TTC549 (cell line): ENCODE data around the gene ARHGAP15.

Source experiments
- FAIRE-seq: peaks from 2 replicates; lab custom pipeline; 2012; peaks lifted over from hg19 to GRCh38; lab: Jason Lieb, UNC

ARHGAP15 gene

DNA sequence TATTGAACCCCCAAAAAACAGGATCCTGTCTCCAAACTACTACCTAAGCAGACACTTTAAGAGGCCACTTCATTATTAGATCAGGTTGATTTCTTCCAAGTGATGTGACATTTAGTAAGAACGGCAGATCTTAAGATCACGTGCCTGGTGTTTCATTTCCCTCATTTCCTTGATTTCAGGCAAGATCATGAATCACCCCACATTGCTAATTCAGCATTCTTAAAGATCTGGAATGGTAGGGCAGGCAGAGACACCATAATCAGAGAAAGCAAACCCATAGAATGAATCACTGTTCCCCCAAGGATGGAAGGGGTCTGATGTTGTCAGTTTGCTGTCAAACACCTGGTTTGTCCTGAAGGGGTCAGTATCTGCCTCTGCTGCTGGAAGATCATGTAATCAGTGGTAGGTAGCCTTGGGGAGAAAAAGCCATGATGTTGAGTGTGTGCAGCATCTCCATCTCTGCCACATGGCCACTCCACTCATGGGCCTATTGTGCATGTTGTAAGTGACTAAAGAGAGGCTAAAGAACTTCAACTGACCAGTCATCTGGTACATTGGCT lies 133.9 kb downstream of the ARHGAP15 start:
- peak; percentile 45 for FAIRE-seq

DNA sequence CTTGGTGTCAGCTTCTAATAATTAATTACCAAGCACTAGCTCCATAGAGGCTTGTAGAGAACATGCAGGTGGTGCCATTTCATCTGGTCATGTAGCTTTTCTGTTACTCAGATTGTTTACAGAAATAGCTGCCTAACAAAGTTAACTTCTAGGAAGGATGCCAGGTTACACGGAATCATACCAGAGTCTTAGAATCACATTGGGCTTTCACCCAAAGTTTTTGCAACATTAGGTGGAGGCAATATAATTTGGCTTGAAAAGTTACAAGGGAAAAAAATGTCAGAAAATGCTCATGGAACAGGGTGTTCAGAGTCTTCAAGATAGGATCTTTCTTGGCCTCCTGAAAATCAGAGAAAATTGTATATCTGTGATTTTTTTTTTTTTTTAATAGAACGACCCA lies 135.6 kb downstream of the ARHGAP15 start:
- no peak for FAIRE-seq

DNA sequence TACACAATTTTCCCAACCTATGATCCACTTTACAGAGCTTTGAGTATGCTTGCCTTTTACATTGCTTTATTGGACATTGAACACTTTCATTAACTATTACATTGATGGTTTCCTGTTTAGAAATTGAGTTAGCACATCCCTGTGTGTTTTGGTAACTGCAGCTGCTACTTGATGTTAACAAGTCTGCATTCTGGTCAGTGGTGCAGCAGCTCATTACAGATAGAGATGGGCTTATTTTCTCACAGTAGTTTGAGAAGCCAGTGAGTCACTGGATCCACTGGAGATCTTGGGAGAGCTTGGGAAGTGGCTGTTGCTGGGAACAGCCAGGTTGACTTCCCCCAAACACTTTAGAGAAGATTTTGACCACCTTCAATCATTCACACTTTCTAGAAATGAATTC lies 150.5 kb downstream of the ARHGAP15 start:
- no peak for FAIRE-seq

DNA sequence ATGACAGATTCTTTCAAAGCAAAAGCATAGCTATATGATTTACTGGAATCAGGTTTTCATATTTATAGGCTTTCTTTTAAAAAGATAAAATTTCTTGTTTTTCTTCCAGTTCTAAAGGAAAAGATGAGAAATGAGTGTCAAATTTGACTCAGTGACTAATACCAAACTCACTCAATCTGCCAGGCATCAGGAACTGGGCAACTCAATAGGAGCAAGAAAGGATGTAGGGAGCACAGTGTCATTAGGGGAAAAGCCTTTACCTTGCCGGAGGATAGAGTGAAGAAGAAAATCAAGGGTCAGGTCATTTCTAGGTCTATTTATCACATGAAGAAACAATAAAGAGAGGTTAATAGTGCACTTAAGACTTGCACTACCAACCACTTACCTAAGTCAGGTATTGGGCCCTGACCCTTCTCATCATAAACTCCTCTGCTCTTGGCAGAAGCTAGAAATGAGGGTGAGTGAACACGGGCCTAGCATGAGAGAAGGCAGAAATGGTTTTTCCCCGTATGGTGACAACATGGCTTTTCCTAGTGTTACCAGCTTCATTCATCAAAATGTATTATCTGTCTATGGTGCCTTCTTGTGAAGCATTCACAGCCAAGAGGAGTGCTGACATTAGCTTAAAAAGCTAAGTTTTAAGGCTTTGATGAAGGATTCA lies 151.0 kb downstream of the ARHGAP15 start:
- no peak for FAIRE-seq

DNA sequence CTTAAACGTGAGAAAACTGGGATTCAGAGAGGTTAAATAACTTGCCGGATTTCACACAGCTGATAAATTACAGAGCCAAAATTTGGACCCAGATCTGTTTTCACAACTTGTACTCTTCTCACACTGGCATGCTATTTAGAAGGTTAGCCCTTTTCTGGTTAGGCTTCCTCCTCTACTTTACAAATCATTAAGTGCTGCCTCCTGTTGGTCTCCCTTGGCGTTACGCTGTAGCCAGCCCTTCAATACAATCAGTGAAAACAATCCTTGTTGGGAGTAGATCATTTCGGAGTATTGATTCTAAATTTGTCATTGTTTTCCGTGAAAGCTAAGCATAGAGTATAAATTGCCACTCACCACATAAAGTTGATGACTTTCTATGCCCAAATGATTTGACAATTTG lies 153.5 kb downstream of the ARHGAP15 start:
- FAIRE-seq = no peak

DNA sequence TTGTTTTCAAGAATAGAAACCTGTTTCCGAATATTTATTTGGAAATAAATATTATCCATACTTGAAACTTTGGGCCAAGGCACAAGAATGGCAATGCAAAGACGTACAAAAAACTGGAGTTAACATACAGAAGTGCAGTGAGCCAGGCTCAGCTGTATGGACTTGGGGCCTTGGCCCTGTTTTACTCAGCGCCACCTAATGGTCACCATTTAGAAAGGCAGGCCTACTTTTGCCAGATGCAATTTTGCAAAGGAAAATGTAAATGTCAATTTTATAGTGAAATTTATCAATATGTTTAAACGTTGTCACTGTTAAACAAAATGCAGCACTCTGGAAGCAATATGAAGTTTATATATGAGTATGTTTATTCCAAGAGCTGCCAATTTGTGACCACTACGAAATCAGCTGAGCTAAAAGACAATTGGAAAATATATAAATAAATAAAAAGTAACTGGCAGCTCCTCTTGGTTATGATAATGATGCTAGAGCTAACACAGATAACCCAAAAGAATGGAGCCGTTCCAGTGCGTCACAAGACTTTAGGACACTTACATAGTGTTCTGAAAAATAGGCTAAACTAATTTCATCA lies 155.0 kb downstream of the ARHGAP15 start:
- peak; percentile 93 for FAIRE-seq

DNA sequence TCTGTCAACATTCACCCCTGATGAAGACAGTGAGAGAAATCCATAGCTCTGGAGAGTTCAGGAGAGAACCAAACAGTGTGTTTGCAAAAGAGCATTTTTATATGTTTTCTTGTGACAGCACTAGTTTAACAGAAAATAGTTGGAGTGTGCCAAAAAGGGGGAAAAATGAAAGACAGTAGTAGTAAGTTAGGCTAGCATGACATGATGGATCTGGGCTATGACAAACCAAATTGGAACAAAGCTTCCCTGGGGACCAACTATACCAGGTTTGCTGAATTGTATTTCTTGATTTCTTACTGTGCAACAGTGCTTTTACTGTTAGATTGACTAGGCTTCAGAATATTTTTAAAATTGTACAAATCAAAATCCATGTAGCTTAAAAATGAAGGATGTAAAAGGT lies 159.8 kb downstream of the ARHGAP15 start:
- FAIRE-seq = no peak

DNA sequence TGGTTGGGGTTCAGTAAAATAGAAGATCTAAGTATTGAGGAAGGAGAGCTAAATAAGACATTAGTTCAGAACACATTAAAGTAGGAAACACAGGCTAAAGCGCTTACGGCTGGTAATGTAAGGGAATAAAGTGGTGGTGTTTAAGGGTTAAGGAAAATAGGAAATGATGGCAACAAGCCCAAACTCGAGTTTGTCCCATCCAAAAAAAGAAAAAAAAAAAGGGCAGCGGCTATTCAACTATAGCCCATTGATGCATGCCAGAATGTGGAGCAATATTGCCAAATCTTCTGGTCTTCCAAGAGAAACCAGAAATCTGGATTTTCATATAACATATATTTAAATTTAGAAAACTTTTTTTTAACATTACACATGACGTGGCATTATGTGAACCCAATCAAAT lies 161.0 kb downstream of the ARHGAP15 start:
- FAIRE-seq = no peak

DNA sequence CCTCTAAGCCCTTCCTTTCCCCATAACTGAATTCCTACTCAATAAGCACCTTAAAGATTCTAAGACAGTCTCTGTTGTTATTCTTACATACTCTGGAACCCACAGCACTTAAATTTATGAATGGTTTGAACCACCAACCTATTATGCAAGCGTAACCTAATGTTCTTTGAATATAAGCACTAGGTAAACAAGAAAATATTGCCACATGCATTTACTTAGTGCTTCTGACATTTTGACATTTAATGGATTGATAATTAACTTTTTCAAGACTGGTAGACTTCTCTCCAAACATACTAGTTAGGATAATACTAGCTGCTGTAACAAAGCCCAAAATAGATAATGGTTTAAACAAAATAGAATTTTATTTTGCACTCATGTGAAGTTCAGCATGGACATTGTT lies 164.8 kb downstream of the ARHGAP15 start:
- no peak for FAIRE-seq

DNA sequence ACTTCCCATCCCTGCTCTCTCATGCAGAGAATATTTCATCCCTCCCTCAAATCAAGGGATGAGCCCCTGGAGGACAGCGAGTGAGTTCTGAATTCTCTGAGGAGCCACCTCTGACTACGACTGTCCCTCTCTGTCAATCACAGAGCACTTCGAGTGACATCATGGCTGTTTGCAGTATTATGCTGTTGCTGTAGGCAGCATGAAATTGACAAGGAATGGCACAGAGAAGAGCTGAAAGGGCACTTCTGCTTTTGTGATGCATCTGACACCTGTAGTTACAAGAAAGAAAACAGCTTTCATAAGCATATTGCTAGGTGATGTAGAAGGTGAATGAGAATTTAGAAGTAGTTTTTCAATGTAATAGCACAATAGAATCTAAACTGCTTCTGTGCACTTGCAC lies 166.9 kb downstream of the ARHGAP15 start:
- no peak for FAIRE-seq

DNA sequence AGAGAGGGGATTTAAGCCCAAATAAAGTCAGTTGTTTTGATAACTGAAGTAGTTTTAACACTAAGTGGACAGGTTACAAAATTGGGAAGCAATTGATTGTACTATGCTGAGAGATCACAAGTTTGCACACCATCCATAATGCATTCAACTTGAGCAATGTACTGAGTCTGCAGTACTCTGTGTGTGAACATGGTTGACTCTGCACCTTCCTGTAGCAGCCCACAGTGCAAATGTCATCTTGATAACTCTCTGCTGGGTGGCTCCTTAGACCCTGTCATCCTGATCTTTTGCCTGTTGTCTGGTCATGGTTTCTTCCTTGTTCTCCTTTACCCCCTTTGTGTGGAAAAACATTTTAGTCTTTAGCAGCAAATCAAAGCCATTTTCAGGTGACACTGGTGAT lies 168.0 kb downstream of the ARHGAP15 start:
- FAIRE-seq = no peak

DNA sequence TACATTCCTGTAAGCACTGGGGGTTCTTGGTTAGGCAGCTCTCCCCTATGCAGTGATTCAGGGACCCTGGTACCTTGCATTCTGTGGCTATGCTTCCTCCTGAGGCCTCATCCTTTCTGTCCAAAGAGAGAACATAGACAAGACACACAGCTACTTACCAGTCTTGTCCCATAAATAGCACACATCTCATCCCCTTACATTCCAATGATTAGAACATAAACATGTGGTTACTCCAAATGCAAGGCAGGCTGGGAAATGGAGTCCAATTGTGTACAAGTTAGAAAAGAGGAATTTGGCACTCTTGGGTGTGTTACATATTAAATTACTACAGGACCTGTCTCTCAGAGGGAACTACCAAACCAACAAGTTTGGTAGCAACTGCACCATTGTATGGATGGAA lies 171.3 kb downstream of the ARHGAP15 start:
- no peak for FAIRE-seq

DNA sequence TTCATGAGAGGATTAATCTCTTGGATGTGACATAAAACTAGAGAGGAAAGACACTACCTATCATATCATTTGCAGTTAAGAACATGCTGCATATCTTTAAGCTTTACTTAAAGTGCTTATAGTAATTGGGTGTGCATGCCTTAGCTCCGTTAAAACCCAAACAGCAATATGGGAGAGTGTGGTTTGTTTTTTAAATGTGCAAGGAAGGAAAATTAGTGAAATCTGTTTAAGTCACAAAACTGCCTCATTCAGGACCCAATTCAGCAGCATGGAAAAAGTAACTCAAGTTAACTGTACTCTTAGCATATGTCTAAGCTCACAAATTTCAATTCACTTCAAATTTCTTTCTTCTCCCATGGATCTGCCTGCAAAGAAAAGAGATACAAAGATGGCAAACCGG lies 182.2 kb downstream of the ARHGAP15 start:
- no peak for FAIRE-seq

DNA sequence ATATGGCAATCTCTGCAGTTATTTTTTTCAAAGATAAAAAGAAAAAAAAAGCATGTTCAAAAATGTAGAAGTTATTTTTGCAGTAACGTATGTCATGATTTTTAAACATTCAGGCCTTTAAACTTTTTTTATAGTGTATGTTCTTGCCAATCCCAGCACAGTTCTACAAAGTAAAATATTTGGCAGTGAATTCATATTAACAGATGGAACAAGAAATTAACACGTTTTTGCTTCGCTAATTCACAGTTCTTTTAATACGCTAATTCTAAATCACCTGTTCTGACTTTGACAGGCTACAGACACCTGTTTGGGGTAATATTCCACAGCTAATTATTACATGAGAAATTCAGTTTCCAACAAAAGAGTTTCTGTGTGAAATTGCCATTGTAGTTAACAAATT lies 183.2 kb downstream of the ARHGAP15 start:
- FAIRE-seq = no peak

DNA sequence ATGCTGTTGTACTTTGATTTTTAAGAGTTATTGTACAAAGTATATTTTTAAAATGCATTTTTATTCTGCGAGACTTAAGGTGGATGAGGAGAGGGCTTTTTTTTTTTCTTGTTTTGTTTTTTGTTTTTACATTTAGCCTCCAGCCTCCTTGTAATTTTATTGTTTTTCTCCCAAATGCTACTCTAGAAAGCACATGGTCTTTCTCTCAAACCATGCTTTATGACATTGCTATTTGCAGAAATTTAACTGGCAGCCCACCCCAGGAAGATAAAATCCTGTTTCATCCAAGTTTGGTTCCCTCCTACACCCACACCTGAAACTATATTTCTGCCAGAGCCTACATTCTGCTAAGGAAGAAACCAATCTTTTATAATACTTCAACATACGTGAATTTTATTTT lies 184.6 kb downstream of the ARHGAP15 start:
- FAIRE-seq = no peak

DNA sequence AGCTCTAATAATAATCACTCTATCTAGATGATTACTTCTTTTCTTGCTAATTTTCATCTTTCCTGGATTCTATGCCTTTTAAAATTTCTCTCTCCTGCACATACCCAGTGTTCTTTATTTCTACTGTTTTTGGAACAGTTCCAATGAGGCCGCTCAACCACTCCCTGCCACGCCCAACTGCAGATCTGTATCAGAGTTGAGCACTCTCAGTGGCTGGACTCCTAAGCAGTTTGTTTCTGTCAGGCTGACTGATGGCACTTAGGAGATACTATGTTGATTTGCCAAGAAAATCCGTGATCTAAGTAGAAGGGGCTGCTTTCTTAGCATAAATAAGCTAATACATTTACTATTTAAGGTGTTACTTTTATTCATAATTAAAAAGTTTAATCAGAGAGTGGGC lies 192.8 kb downstream of the ARHGAP15 start:
- no peak for FAIRE-seq

DNA sequence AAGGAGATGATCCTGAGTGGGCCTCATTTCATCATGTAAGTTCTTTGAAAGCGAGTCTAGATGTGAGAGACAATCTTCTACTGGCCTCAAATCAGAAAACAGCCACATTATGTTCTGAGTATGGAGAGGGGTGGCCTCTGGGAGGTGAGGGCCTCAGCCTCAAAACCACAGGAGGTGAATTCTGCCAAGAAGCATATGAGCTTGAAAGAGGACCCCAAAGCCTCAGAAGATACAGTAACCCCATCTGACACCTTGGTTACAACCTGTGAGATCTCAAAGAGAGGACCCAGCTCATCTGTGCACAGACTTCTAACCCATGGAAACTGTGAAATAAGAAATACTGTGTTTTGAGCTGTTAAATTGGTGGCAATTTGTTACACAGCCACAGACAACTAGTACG lies 200.1 kb downstream of the ARHGAP15 start:
- FAIRE-seq = no peak

DNA sequence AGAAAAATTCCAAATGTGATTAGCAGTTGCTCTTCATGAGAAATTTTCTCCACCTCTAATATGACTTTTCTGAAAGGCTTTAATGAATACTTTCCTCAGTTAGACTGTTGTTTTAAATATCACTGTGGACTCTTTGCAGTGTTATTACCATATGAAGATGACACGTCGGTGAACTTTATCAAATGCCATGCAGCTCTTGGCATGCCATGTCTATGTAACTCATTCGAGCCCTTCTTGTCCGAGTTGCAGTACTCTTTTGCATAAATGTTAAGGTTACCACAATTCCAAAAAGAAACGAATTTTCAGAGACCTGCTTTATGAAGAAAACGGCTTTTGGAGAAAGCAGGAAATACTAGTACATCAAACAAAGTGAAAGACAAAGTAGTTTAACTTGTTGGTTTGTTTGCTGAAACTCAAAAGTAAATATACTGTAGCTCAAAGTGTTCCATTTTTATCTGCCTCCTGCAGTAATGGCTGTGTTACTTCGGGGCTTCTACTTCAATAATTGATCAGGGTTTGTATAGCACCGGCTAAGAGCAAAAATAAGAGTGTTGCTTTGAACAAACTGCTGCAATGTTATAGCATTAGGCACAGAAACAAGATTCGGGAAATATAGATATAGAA lies 204.1 kb downstream of the ARHGAP15 start:
- FAIRE-seq = no peak

DNA sequence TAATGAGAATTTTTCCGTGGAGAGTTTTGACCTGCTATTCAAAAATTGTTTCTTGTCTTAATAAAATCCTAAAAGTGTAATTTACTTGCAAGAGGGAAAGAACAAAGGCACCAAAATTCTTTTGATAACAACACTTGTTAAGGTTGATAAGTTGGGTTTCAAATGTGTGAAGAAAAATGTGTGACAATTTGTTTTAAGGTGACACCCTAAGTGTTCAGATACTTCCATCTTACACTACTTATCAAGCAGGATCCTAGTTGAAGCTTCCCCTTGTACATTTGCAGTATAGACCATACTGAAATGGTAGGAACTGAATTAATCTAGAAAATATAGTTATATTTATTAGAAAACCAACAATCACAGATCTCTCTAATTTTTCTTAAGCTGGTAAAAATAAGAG lies 204.6 kb downstream of the ARHGAP15 start:
- FAIRE-seq = peak; percentile 78

DNA sequence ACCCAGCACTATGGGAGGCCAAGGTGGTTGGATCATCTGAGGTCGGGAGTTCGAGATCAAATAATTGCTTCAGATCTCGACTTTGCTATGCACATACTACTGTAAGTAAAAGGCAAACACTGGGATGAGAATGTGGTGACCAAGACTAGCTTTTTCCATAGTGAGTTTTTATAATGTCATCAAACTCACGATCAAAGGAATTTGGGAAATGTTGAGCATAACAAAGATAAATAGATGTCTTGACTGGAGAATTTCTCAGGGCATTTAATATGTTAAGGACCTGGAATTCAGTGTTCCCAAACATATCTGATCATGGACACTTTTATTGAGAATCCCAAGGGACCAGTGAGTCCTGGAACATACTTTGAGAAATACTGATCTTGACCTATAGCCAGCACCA lies 205.6 kb downstream of the ARHGAP15 start:
- FAIRE-seq = peak; percentile 92

DNA sequence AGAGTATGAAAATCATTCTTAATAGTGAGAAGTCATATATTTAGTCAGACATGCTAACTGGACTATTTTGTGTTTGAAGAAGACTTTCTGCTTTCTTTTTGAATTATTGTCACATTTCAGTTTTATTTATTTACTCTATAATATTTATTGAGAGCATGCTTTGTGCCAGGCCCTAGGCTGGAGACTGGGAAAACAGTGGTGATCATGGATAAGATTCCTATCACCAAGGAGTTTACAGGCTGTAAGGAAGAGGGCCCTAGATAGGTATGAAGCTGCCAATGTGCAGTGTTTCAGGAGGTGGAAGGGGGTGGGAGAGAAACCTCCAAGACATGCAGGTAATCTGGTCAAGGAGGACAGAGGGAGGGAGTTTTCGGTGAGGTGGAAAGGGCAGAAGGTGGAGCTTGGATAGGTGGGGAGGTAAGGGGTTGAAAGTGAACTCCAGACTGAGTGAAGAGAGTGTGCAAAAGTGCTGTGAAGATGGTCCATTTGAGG lies 207.5 kb downstream of the ARHGAP15 start:
- no peak for FAIRE-seq

DNA sequence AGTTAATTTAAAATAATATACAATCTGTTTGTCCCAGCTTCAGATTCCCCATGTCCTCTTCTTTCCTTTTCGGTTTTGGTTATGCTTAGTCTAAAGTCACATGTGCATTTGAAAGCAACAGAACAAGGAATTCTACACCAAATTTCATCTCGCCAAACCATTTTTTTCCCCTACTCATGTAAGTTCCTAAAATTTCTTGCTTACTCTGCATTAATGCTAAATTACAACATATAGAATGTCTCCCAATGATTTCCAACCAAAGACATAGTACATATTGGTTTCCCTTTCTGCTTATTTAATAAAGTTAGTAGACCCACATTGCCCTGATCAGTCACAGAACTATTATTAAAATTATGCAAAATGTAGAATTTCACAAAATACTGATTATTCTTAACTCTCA lies 212.3 kb downstream of the ARHGAP15 start:
- no peak for FAIRE-seq

DNA sequence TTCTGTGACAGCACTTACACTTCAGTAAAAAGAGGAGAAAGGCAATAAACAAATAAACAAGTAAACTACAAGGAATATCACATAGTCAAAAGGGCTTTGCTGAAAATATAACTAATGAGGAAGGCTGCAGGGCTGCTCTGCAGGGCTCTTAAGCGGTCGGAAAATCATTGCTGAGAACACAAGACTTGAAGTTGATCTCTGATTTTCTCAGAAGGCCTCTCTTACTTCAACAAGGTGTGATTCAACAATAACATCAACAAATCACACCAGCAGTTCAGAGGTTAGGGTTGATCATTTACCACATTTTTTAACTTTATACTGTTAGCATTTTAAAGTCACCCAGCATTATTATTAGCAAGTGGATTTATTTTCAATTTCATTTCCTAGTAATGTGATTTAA lies 215.6 kb downstream of the ARHGAP15 start:
- peak; percentile 34 for FAIRE-seq
